HG02973 (cell line): ENCODE results near the gene NOL4L.

Source experiments
- ATAC-seq: cut with Tn5 transposase; IDR thresholded peaks from one replicate; pipeline ENCODE4 v1.9.1; 2021; ENCODE audit warnings: moderate library complexity; ENCODE audit not compliant: unreplicated experiment

Gene NOL4L

DNA sequence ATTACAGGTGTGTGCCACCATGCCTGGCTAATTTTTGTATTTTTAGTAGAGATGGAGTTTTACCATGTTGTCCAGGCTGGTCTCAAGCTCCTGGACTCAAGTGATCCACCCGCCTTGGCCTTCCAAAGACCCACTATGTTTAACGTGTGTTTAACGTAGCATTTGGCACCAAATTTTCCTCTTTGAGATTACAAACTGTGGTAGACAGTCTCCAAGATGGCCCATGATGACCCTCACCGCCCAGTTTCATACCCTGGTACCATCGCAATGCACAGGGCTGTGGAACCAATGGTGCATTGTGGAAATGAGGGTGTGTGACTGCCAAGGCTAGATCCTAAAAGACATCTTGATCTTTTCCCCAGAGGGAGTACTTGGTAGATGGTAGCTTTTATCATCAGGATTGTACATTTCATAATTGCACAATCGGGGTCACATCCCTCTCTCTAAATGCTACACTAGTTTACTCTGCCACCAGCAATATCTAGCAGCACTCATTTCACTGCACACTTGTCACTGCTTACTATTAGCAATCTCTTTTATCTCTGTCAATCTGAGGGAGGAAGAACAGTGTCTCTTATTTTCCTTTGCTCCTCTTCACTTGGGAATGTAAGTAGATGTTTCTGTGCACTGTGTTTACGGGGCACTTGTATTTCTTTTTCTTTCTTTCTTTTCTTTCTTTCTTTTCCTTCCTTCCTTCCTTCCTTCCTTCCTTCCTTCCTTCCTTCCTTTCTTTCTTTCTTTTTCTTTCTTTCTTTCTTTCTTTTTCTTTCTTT is 96.9 kb downstream of the NOL4L start:
- no peak for ATAC-seq

GRCh38 chr20:32487381-32487780 is 97.8 kb downstream of the NOL4L start:
- ATAC-seq = no peak

- ATAC-seq = no peak
Measured at GRCh38 chr20:32485770-32486478, 99.2 kb downstream of the NOL4L start.

- peak; percentile 72 for ATAC-seq
Measured at GRCh38 chr20:32484958-32485769, 100.0 kb downstream of the NOL4L start.

- no peak for ATAC-seq
Measured at GRCh38 chr20:32484225-32484957, 100.7 kb downstream of the NOL4L start.

DNA sequence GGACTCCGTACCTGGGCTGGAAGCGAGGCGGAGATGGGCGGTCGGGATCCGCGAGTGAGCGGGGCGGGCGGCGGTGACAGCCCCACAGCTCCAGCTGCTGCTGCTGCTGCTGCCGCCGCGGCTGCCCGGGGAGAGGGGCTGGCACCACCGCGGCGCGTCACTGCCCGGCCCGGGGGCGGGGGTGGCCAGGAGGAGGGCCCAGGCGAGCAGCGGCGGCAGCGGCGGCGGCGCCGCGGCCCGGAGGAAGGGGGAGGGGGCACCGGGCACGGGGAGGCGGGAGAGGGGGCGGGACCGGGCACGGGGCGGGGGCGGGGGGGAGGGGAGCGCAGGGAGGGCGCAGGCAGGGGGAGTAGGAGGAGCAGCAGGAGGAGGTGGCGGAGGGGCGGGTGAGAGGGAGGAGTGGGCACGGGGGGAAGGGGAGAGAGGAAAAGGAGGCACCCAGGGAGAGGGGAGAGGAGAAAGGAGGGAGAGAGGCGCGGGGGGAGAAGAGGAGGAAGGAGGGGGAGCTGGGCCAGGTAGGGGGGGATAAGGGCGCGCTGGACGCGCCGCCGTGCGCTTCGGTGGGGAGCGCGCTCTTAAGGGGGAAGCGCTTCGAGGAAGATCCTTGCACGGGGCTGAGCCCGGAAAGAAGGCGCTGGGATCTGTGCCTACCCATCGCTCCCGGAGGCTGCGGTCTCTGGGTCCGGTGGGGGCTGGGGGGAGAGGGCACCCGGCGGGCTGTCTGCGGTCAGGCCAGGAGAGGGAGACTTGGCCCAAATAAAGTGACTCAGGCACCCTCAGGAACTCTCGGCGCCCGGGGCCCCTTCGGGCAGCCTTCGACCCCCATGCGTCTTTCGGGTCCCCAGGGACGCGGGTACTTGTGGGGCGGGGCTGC is 101.5 kb downstream of the NOL4L start:
- no peak for ATAC-seq

- ATAC-seq = no peak
Measured at GRCh38 chr20:32482442-32483261, 102.5 kb downstream of the NOL4L start.

DNA sequence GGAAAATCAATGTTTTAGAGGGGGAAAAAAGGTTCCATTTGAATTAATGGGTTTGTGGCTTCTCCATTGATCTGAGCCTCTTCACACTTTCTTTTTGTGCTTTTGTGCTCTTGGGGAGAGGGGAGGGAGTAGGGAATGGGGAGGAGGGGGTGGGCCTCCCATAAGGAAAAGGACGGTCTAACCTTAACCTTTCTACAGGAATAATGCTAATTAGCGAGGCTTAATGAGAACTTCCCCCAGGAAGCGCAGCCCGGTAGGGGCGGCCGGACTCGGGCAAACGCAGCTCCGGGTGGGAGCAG is 103.0 kb downstream of the NOL4L start:
- ATAC-seq = no peak

- ATAC-seq = no peak
Measured at GRCh38 chr20:32481311-32482142, 103.6 kb downstream of the NOL4L start.

GRCh38 chr20:32480371-32481241 is 104.5 kb downstream of the NOL4L start:
- no peak for ATAC-seq

GRCh38 chr20:32479697-32480171 is 105.4 kb downstream of the NOL4L start:
- no peak for ATAC-seq

DNA sequence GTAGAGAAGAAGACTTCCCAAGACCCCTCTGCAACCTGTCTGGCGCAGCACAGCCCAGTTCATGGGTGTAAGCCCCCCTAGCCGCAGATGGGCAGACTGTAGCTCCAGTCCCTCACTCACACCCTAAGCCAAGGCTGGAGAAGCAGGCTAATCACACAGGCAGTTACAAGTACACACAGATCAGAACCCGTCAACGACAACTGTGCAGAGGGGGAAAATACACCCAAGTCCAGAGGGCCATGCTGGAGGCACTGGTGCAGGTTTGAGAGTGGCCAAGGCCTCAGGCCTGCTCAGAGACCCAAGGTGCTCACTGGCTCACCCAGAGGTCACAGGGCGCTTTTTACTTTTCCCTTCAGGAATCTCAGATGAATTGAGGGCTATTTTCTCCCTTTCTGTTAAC is 106.1 kb downstream of the NOL4L start:
- no peak for ATAC-seq

DNA sequence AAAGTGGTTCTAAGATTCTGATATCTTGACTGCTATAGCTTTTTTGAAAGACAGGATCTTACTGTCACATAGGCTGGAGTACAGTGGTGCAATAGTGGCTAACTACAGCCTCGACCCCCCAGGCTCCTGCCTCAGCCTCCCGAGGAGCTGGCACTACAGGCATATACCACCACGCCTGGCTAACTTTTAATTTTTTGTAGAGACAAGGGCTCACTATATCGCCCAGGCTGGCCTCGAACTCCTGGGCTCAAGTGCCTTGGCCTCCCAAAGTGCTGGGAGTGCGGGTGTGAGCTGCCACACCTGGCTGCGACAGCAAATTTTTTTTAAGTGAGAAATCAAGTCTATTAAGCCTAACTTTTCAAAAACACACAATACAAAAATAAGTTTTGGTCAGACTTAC is 106.6 kb downstream of the NOL4L start:
- no peak for ATAC-seq

- ATAC-seq = no peak
Measured at GRCh38 chr20:32477594-32478512, 107.3 kb downstream of the NOL4L start.

GRCh38 chr20:32476684-32477593 is 108.2 kb downstream of the NOL4L start:
- ATAC-seq = no peak
